ENCODE data around the gene RNASE2.
"Not testable (repeated sequence)": the region's sequence is repeated elsewhere in the genome, so short reads cannot be mapped to it uniquely, and the experiment has no call there.

The RNASE2 gene

DNA sequence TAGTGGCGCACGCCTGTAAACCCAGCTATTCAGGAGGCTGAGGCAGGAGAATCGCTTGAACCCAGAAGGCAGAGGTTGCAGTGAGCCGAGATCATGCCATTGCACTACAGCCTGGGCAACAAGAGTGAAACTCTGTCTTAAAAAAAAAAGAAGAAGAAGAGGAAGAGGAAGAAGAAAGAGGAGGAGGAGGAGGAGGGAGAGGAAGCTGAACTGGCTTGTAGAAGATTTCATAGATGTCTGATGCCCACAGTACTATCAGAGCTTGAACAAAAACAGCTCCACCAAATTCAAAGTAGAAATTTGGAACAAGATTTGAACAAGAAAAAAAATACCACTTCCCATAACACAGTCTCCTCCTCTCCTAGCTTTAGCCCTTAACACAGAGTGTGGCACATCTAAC is 30.4 kb downstream of the RNASE2 start:
- not testable (repeated sequence) for DNase-seq

DNA sequence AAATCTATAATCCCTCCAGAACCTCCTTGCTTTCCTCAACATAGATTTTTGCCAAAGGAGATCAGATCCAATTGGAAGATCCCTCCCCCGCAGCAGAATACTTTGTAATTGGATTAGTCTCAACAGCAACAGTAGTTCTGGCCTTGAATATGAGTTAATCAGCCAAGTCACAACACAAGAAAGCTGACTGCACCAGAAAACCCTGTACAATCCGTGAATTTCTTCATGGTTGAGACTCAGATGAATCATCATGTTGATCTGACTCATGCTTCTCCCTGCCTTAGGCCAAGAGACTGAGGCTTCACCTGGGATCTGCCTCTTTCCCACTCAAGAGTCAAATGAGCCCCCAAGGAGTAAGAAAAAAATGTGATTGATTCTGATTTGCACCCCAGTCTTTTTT is 31.5 kb downstream of the RNASE2 start:
- DNase-seq, result no peak

DNA sequence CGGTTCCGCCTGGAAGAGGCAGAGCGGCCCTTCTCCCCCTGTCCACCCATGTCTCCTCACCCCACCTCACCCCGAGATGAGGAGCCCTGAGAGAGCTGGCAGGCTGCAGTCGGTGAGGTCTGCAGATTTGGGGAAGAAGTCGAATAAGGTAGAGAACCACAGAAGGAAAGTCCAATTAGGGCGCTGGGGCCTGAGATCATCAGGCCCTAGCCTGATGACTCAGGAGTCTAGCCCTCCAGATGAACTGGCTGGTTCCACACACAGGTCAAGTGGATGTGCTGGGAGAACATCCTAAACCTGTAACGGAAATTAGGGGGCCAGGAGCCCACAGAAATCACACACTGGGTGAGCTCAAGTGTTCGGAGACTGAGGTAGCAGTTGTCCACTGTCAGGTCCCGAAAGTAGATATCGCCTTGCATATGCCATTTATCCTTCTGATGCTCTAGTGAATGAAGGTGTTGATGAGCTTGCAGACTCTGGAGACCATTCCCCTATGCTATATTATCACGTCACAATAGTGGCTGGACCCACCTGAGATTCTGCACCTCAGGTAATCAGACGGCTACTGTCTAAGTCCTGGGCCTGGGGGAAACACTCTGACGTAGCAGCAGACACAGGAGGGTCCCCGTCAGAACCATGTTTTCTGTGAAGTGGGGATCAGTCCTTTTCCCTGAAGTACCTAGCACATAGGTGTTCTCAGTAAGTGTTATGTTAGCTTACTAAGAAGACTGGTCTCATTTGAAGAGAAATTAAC is 33.6 kb downstream of the RNASE2 start:
- DNase-seq, result no peak

DNA sequence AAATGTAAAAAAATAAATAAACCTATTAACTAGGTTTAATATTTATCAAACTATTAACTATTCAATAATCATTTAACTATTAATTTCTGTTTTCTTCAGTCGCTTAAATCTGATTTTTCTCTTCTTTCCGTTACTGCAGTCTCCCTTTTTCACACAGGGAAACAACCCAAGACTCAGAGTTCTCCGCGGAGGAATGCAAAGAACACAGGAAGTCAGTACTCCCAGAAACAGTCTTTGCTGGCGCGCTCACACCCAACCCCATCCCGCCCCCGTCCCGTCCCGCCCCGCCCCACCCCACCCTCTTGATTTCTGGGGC is 34.1 kb downstream of the RNASE2 start:
- DNase-seq, result no peak

DNA sequence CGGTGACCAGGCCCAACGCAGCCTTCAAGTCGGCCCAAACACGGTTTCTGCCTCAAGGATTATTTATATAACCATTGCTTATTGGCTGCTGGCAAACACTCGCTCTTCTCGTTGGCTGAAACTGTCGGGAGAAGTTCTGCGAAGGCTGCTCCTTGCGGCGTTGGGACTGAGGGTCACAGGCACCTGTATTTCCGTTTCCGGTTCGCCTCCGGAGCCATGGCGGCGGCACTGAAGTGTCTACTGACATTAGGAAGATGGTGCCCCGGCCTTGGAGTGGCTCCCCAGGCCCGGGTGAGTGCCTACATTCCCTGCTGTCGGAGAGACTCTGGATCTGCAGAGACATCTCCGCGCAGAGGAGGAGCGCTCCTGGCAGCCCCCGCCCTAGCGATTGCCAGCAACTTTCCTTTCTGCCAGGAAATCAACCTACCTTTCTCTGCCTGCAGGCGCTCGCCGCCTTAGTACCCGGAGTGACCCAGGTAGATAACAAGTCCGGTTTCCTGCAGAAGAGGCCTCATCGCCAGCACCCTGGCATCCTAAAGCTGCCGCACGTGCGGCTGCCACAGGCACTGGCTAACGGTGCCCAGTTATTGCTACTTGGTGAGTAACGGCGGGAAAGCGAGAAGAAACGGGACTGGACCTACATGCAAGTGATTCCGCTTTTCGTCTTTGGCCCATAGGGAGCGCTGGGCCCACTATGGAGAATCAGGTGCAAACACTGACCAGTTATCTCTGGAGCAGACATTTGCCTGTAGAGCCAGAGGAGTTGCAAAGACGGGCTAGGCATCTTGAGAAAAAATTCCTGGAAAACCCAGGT is 34.7 kb downstream of the RNASE2 start, which contains the start of gene METTL17:
Gene METTL17, plus strand, starts transcription at position 194 of the 814 bp plus-strand sequence. Its CDS starts 23 bp downstream, at position 217.
- DNase-seq, result peak; percentile 82

DNA sequence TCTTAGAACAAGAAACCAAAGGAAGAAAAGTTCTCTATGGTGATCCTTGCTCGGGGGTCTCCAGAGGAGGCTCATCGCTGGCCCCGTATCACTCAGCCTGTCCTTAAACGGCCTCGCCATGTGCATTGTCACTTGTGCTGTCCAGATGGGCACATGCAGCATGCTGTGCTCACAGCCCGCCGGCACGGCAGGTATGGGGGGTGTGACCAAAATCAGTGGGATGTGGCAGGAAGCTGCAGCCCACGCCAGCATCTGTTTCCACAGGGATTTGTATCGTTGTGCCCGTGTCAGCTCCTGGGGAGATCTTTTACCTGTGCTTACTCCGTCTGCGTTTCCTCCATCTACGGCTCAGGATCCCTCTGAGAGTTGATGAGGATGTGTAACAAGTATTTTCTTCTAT is 41.2 kb downstream of the RNASE2 start:
- DNase-seq, result no peak

DNA sequence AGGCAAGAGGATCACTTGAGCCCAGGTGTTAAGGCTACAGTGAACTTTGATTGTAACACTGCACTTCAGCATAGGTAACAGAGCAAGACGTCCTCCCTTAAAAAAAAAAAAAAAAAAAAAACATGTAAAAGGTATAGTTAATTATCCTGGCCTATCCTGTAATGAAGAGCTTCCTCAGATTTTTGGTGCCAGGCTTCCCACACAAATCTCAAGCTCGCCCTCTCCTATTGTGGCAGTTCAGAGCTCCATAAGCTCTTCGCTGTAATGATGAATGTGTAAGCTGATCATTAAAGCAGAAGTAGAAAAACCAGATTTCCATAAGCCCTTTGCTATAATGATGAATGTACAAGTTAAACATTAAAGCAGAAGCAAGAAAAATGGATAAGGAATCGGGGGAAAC is 41.8 kb downstream of the RNASE2 start:
- no peak for DNase-seq

DNA sequence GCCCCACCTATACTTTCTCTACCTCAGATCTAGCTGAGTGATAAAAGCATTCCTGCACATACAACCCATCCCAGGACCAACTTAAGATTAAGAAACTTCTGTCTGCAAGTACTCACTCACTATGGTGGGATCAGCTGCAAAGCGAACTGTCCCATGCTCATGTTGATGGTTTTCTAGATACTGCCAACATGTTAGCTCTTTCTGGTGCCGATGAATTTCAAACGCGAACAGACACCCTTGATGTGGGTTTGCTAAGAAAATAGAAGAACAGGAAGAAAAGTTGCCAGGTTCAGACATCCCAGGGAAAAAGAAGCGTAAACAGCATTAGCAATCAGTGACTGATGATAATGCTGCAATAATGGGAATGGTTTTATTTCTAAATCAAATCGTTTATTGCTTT is 42.3 kb downstream of the RNASE2 start:
- no peak for DNase-seq

DNA sequence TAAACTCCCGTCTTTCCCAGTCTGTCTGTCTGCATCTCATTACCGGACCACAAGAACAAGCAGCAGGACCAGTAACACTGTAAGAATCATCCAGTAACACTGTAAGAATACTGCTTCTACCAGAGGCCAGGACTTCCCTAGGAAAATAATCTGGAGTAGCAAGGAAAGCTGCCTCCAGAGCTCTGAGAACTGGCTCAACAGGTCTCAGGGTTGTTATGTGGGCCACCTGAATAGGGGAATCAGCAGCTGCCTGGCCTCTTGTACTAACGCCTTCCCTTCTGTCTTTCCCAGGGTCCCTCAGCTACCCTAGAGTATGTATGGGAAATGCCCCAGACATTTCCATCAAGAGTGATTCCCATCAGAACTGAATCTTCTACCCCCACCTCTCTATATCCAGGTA is 42.9 kb downstream of the RNASE2 start:
- no peak for DNase-seq

DNA sequence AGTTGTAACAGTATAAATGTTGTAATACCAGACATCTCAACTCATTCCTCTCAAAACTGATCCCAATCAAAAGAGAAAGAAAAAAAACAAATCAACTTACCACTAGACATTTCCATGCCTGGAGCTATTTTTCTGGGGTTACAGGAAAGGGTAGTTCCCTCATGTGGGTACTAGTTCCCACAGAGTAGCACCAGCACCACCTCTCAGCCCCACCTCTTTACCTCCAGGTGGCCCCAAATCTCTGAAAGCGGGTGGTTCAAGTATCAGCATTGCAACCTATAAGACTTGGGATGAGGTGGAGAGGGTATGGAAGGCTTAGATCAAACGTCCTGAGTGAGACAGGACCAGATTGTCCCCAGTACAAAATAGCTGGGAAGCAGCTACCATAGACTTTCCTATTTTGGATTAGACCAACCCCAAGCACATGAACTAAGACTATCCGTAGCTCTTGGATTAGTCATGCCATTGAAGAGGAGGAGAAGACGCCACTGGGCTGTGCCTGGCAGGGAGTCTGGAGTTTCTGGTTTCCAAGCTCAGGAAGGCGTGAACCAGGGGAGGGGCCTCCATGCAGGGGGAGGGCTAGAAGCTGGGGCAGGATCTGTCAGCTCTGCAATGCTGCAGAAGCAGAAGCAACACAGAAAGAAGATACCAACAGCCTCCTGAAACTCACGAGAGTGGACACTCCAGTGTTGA is 43.5 kb downstream of the RNASE2 start, which contains the start of gene SLC39A2:
Gene SLC39A2, plus strand, starts transcription at position 620 of the 693 bp plus-strand sequence. CDS start 154 bp downstream, outside the sequence.
- no peak for DNase-seq

DNA sequence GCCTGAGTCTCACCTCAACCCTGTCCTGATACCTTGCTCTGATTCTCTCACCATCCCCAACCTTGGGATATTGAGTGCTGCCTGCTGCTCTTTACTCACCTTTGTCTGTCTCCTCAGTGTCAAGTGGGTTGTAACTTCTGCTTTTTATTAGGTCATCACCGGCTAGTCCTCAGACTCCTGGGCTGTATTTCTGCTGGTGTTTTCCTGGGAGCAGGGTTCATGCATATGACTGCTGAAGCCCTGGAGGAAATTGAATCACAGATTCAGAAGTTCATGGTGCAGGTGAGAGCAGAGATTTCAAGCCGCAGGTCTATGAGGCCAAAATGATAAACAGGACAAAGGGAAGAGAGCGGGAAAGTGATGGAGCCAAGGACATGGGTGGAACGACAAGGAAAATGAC is 44.3 kb downstream of the RNASE2 start:
- no peak for DNase-seq

DNA sequence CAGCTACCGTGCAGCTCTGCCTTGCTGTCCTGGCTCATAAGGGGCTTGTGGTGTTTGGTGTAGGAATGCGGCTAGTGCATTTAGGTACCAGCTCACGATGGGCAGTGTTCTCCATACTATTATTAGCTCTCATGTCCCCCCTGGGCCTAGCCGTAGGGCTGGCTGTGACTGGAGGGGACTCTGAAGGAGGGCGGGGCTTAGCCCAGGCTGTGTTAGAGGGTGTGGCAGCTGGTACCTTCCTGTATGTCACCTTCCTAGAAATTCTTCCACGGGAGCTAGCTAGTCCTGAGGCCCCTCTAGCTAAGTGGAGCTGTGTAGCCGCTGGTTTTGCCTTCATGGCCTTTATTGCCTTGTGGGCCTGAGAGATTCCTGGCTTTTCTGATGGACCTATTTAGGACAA is 45.9 kb downstream of the RNASE2 start:
- DNase-seq, result no peak

DNA sequence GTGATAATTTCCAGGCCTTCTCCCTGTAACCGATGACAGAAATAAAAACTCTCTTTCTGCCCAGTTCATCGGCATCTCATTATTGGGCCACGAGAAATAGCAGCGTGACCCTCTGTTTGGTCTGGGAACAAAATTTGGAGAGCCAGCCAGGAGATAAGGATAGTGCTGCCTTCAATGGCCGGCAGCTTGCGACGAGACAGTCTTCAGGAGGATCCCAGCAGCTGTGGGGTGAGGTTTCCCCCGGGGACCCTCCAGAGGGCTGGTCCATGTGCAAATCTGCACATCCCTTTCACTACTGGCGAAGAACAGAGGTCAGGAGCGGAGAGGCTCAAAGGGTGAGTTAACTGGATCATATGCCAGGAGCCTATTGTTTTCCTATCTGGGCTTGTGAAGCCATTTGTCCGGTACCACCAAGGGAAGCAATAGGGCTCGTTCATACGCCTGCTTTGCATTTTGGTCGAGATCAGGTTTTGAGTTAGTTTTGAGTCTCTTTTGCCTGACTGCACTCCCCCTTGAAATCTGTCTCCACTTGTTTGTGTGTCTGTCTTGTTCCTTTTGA is 48.6 kb downstream of the RNASE2 start:
- DNase-seq, result no peak
